ENCODE data around the gene ARL8A. TPM values are rescaled to one million over a fixed set of nuclear protein-coding genes. Genes with fewer than 3 reads are reported as not detected.
"Not testable (repeated sequence)": the region's sequence is repeated elsewhere in the genome, so short reads cannot be mapped to it uniquely, and the experiment has no call there.

Gene ARL8A
- total RNA-seq = 10 to 100 TPM; 30.3 to 57.0 TPM

DNA sequence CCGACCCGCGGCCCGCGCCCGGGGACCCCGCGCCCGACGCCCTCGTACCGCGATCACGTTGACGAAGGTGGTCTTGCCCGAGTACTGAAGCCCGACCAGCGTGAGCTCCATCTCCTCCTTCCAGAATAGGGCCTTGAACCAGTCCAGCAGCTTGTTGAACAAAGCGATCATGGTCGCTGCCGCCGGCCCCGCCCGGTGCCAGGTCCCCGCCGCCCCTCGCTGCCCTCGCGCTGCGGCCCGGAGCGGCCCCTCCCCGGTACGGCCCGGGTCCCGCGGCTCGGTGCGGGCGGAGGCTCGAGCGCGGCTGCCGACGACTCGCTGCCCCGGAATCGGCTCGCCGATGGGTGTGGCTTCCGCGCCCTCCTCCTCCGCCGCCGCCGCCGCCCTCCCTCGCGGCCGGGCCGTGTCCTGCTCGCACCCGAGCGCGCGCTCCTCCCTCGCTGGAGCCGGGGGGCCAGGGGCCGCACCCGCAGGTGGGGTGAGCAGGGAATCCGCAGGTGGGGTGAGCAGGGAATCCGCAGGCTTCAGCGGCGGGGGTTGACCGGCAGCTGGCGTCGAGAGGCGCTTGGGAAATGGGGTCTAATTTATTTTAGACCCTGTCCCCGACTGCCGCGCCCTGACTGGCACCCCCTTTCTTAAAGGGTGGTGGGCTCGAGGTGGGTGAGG lies at the start of gene ARL8A:
Gene ARL8A (minus strand): TSS at position 336 of the 666 bp plus-strand sequence. CDS start 165 bp downstream, at position 171.
- Histone ChIP-seq H3K4me3 (peak within 1 kb of the TSS; percentile 97), H3K27me3 (no peaks in the 10 kb centered on the region), H3K9ac (ENCODE audit: low read depth in 2 of 2, low read length in 2 of 2) (peak within 1 kb of the TSS; percentile 88 to 95), H3K27ac (peak within 1 kb of the TSS; percentile 80), H3K9me3 (no peaks in the 10 kb centered on the region), H3K4me1 (no peaks in the 10 kb centered on the region), H3K36me3 (no peaks in the 10 kb centered on the region)
- TF ChIP-seq, protein P1, sequence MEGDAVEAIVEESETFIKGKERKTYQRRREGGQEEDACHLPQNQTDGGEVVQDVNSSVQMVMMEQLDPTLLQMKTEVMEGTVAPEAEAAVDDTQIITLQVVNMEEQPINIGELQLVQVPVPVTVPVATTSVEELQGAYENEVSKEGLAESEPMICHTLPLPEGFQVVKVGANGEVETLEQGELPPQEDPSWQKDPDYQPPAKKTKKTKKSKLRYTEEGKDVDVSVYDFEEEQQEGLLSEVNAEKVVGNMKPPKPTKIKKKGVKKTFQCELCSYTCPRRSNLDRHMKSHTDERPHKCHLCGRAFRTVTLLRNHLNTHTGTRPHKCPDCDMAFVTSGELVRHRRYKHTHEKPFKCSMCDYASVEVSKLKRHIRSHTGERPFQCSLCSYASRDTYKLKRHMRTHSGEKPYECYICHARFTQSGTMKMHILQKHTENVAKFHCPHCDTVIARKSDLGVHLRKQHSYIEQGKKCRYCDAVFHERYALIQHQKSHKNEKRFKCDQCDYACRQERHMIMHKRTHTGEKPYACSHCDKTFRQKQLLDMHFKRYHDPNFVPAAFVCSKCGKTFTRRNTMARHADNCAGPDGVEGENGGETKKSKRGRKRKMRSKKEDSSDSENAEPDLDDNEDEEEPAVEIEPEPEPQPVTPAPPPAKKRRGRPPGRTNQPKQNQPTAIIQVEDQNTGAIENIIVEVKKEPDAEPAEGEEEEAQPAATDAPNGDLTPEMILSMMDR (IDR thresholded peaks at IDR 0.05) = no peak
- intact Hi-C loops (cut with DNase I) = loop anchor here (5.0 kb wide), 1 partner anchor 267 kb away; no protein-coding TSS in a partner anchor
- peak; percentile 80 for DNase-seq

- intact Hi-C loops (cut with DNase I) = no loop called here
- no peak for DNase-seq
- TF ChIP-seq, protein P1 (IDR thresholded peaks at IDR 0.05) = no peak
- H3K9me3 ChIP-seq = no peaks in the 10 kb centered on the region
- no peak overlapping the region for H3K9ac ChIP-seq (ENCODE audit: low read depth in 2 of 2, low read length in 2 of 2)
- no peak overlapping the region for H3K27ac ChIP-seq
- H3K27me3 ChIP-seq = peaks cover 15% of the 10 kb centered on the region
- no peak overlapping the region for H3K4me3 ChIP-seq
- H3K36me3 ChIP-seq = no peaks in the 10 kb centered on the region
- H3K4me1 ChIP-seq = no peaks in the 10 kb centered on the region
Observed at GRCh38 chr1:202194328-202194648, 49.8 kb upstream of the ARL8A start.

GRCh38 chr1:202193614-202194327 lies 49.2 kb upstream of the ARL8A start, which contains the start of gene LGR6:
TSS of gene LGR6 (plus strand) at chr1:202193799. CDS start at chr1:202193990, 191 bp downstream.
- TF ChIP-seq, protein P1 (IDR thresholded peaks at IDR 0.05) = no peak
- H3K36me3 ChIP-seq = no peaks in the 10 kb centered on the region
- H3K9me3 ChIP-seq = no peaks in the 10 kb centered on the region
- no peak for DNase-seq
- peaks cover 15% of the 10 kb centered on the region for H3K27me3 ChIP-seq
- no peaks in the 10 kb centered on the region for H3K4me1 ChIP-seq
- intact Hi-C loops (cut with DNase I) = no loop called here
- peak within 1 kb of the TSS in 1 of 2 donors; percentile 34 for H3K9ac ChIP-seq (ENCODE audit: low read depth in 2 of 2, low read length in 2 of 2)
- H3K4me3 ChIP-seq = peak within 1 kb of the TSS; percentile 6
- no peak within 1 kb of the TSS for H3K27ac ChIP-seq

GRCh38 chr1:202192770-202193613 lies 48.5 kb upstream of the ARL8A start:
- Histone ChIP-seq H3K9me3 (no peaks in the 10 kb centered on the region), H3K9ac (ENCODE audit: low read depth in 2 of 2, low read length in 2 of 2) (peak overlapping the region in 1 of 2 donors; percentile 34), H3K36me3 (no peaks in the 10 kb centered on the region), H3K27ac (no peak overlapping the region), H3K4me3 (no peak overlapping the region), H3K4me1 (no peaks in the 10 kb centered on the region), H3K27me3 (peaks cover 15% of the 10 kb centered on the region)
- peak; percentile 56 for DNase-seq
- intact Hi-C loops (cut with DNase I) = no loop called here
- TF ChIP-seq, protein P1 (IDR thresholded peaks at IDR 0.05) = peak; percentile 85

- H3K4me1 ChIP-seq; H3K4me3 ChIP-seq; intact Hi-C loops (cut with DNase I); H3K9ac ChIP-seq (ENCODE audit: low read depth in 2 of 2, low read length in 2 of 2); DNase-seq; H3K27ac ChIP-seq; H3K9me3 ChIP-seq; H3K36me3 ChIP-seq: not testable (repeated sequence)
- H3K27me3 ChIP-seq = peaks cover 15% of the 10 kb centered on the region
Observed at GRCh38 chr1:202191391-202191790, 46.9 kb upstream of the ARL8A start.
